Right cardiac atrium (tissue), 5 donors: ENCODE measurements around the gene GJA8. TPM values are rescaled to one million over a fixed set of nuclear protein-coding genes. Genes with fewer than 3 reads are reported as not detected.
"Not testable (repeated sequence)": the region's sequence is repeated elsewhere in the genome, so short reads cannot be mapped to it uniquely, and the experiment has no call there.

Experiments
- ATAC-seq, 2 donors: fragments of 200-7000 bp; cut with Tn5 transposase; one replicate each; pipeline versions ENCODE4 v1.8.0 to v1.9.1; 2020; ENCODE audit warnings: moderate library complexity in 2 of 2, mild to moderate bottlenecking in 1 of 2
- DNase-seq, 3 donors: peaks; one replicate each; pipeline ENCODE4 v3.0.0-alpha.2; 2020
- H3K27ac ChIP-seq: one replicate; pipeline ENCODE4 v1.5.1; 2013; ENCODE audit warnings: mild to moderate bottlenecking, low read length, control low read depth, moderate library complexity
- H3K27me3 ChIP-seq: one replicate; pipeline ENCODE4 v1.6.1; 2013; ENCODE audit not compliant: control insufficient read depth, insufficient read depth
- H3K4me1 ChIP-seq: one replicate; pipeline ENCODE4 v1.6.1; 2013; ENCODE audit warnings: low read length; ENCODE audit not compliant: control insufficient read depth, insufficient read depth
- H3K4me3 ChIP-seq: one replicate; pipeline ENCODE4 v1.5.1; 2013; ENCODE audit warnings: low read length, control low read depth
- H3K9me3 ChIP-seq: one replicate; pipeline ENCODE4 v1.6.1; 2013; ENCODE audit warnings: low read length; ENCODE audit not compliant: control insufficient read depth
- WGBS: extraction: QIAGEN DNeasy Blood & Tissue Kit; methylation state at CpG from one replicate; pipeline ENCODE4 v1.1.7; 2013; 5-methylcytosine and 5-hydroxymethylcytosine counted together
- intact Hi-C, 4 donors: fragments of 100-400 bp; cut with DNase I; formaldehyde crosslinking; loops; one replicate each; pipeline versions ENCODE4 v1.11.0 to v1.14.0; 2022 to 2023
- polyA plus RNA-seq: library from polyadenylated mRNA; stranded (reverse); fragments of 200-250 nt; gene quantifications from one replicate; pipeline ENCODE4 v1.2.3, GENCODE V29; 2013
- total RNA-seq, 4 donors: library from RNA; stranded (reverse); fragmentation: NEBNext Ultra II Directional; extraction: Animal tissue kit (Norgen Biotek cat#: 25700); gene quantifications; one replicate each; pipeline ENCODE4 v1.2.1, GENCODE V29; 2021
- donor health status: healthy with polysubstance abuse.
- donor health status: DM: no; HTN: yes; CAD: no.
- donor health status: DM: no; HTN: no; CAD: no.
- donor health status: DM: no; HTN: yes; CAD: no; lungs with severe emphysema.
- donor health status: DM: yes; HTN: yes; CAD: no.

GJA8 gene
- total and polyA plus RNA-seq, 5 donors: not detected

DNA sequence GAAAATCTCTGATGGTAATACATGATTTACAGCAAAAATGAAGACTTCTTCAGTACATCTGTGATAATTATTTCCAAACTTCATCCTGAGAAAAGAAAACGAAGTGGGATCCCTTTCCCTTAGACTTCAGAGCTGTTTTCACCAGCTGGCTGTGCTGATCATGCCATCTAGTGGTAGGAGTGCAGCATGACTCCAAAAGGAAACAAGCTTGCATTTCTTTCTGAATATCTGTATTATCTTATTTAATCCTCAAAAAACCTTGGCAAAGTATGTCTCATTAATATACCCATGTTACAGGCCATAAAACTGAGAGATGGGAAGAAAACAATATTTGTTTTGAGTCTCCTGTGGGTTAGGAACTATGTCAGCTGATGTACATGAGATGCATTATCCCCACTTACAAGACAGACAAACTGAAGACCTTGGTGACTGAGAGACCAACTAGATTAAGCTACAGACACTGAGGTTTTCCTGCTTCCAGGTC lies 9.8 kb upstream of the GJA8 start:
- Histone ChIP-seq H3K4me1 (no peaks in the 10 kb centered on the region), H3K9me3 (no peaks in the 10 kb centered on the region), H3K27me3 (no peaks in the 10 kb centered on the region), H3K4me3 (no peak overlapping the region), H3K27ac (no peak overlapping the region)
- no peak for DNase-seq
- WGBS: 2% methylated on average over 1 of the region's 1 CpG
- intact Hi-C loops: loop anchor here in 3 of 4 donors (1.0 to 10.0 kb wide), 6 partner anchors 168 to 618 kb away; no protein-coding TSS in a partner anchor
- peak; percentile 43 to 57 for ATAC-seq

DNA sequence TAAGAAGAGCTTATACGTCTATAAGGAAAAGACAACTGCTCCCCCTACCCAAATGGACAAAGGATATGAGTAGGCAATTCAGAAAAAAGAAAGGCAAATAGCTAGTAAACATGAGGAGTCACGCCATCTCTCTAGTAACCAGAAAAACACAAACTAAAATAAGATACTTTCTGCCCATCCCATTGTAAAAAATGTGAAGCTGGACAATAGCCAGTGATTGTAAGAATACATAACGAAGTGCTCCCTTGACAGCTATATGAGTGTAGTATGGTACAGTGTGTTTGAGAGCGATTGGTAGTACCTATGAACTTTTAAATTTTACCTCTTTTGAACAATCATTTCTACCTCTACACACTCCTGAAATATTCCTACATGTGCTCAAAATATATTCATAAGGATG lies 7.5 kb upstream of the GJA8 start:
- H3K9me3 ChIP-seq: no peaks in the 10 kb centered on the region
- no peaks in the 10 kb centered on the region for H3K4me1 ChIP-seq
- H3K27me3 ChIP-seq: no peaks in the 10 kb centered on the region
- intact Hi-C loops: loop anchor here in 3 of 4 donors (10.0 kb wide), 4 partner anchors 170 to 620 kb away; no protein-coding TSS in a partner anchor
- WGBS: 51% methylated on average over 4 of the region's 4 CpGs
- DNase-seq (no peak), ATAC-seq (no peak)
- H3K4me3 ChIP-seq: no peak overlapping the region
- H3K27ac ChIP-seq: no peak overlapping the region

DNA sequence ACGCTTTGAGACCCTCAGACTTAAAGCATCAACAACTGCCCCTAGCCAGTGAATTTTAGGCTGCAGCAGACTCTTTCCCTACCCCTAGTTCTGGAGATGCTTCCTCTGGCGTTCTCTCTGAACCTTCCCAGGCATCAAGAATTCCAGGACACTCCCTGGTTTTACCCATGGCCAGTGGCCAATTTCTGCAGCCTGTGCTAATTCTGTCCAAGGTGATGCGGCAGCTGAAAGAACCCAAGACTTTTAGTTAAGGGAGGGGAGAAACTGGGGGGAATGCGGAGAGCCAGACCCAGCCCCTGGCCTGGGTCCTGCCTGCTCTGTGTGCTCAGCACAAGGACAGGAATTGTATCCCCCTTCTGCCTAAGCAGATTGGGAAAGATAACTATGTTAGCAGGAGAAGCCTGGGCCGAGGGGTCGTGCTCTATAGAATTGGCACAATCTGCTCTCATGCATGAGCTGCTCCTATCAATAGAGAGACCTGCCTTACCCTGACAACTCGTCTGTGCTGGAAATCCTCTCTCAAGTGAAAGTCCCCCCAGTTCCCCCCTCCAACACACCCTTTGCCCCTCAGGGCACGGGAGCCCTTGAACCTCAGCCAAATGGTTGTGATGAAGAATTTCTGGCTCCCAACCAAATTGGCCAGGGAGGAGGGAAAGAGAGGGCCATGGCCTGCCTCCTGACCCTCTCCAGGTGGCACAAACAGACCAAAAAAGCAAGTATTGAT lies 5.4 kb upstream of the GJA8 start:
- Histone ChIP-seq H3K4me1 (no peaks in the 10 kb centered on the region), H3K4me3 (no peak overlapping the region), H3K9me3 (no peaks in the 10 kb centered on the region), H3K27me3 (no peaks in the 10 kb centered on the region), H3K27ac (no peak overlapping the region)
- 40% methylated on average over 8 of the region's 8 CpGs for WGBS
- peak in 1 of 3 donors; percentile 42 for DNase-seq
- intact Hi-C loops: loop anchor here in 3 of 4 donors (10.0 kb wide), 4 partner anchors 172 to 622 kb away; no protein-coding TSS in a partner anchor
- peak; percentile 28 to 47 for ATAC-seq

DNA sequence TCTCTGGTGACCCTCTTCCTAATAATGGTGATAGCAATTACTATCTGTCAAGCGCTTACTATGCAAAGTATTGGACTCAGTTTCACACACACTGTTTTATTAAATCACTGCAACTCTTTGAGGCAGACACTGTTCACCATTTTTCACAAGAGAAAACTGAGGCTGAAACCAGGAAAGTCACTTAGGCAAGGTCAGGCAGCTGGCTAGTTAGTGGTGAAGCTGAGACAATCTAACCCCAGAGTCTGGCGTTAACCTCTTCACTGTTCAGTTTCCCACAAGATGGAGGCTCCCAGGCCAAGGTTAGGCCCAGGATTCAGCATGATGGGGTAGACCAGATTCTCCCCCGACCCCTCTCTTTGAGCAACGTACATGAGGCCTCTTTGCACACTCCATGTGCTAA lies 4.8 kb upstream of the GJA8 start:
- WGBS: 79% methylated on average over 4 of the region's 4 CpGs
- intact Hi-C loops: loop anchor here in 3 of 4 donors (10.0 kb wide), 4 partner anchors 173 to 623 kb away; no protein-coding TSS in a partner anchor
- no peak for DNase-seq

DNA sequence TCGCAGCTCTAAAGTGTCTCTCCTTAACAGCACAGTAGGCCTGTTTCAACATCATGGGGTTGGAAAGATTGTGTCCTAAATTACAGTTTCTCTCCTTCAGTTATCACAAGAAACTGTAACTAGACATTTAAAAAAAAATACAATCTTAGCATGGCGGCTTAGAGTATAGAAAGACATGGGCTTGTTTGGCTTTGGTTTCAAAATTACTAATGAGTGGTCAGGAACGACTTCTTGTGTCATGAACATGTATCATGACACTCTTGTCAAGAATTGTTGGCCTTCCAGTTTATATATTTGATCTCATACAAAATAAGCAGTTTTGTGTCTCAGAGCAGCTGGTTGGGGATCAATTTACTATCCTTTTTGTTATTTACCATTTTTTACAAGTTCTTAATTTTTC lies 2.1 kb downstream of the GJA8 start:
- Histone ChIP-seq H3K4me3 (no peak overlapping the region), H3K4me1 (no peaks in the 10 kb centered on the region), H3K27ac (no peak overlapping the region), H3K9me3 (no peaks in the 10 kb centered on the region), H3K27me3 (no peaks in the 10 kb centered on the region)
- ATAC-seq: no peak
- DNase-seq: no peak
- intact Hi-C loops: no loop called here
- WGBS: 77% methylated on average over 3 of the region's 3 CpGs

More for the DNA sequence above, 4.8 kb upstream of the GJA8 start:
- Histone ChIP-seq H3K27ac (no peak overlapping the region), H3K4me1 (no peaks in the 10 kb centered on the region), H3K27me3 (no peaks in the 10 kb centered on the region), H3K9me3 (no peaks in the 10 kb centered on the region), H3K4me3 (no peak overlapping the region)
- no peak for ATAC-seq

DNA sequence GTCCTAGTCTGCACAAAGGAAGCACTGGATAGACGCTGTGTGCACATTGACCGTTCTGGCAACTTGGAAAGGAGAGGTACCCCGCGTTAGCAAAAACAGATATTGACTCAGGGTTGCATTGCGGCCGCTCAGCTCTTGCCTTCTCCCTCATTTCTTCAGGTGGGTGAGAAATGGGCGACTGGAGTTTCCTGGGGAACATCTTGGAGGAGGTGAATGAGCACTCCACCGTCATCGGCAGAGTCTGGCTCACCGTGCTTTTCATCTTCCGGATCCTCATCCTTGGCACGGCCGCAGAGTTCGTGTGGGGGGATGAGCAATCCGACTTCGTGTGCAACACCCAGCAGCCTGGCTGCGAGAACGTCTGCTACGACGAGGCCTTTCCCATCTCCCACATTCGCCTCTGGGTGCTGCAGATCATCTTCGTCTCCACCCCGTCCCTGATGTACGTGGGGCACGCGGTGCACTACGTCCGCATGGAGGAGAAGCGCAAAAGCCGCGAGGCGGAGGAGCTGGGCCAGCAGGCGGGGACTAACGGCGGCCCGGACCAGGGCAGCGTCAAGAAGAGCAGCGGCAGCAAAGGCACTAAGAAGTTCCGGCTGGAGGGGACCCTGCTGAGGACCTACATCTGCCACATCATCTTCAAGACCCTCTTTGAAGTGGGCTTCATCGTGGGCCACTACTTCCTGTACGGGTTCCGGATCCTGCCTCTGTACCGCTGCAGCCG lies 5.4 kb downstream of the GJA8 start:
- ATAC-seq (no peak), DNase-seq (peak in 1 of 3 donors; percentile 33)
- H3K27me3 ChIP-seq: no peaks in the 10 kb centered on the region
- H3K4me3 ChIP-seq: no peak overlapping the region
- intact Hi-C loops: no loop called here
- no peaks in the 10 kb centered on the region for H3K9me3 ChIP-seq
- 94% methylated on average over 44 of the region's 44 CpGs for WGBS
- H3K4me1 ChIP-seq: no peaks in the 10 kb centered on the region
- no peak overlapping the region for H3K27ac ChIP-seq

DNA sequence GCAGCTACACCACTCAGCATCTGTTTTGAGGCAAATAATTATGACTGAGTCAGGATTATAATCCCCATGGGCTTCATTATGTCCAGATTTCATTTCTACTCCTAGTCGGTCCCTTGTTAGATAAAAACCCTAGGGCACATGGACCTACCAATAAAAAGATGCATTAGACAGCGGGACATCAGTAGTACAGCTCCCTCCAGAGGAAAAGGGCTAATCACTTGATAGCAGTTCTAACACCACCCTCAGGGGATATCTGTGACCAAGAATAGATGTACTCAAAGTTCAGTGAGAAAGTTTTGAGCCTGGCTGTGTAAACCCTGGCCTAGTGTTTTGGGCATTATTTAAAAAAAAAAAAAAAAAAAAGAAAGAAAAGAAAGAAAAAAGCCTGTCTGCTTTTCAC lies 10.0 kb downstream of the GJA8 start:
- H3K4me3 ChIP-seq: no peak overlapping the region
- no peak overlapping the region for H3K27ac ChIP-seq
- H3K4me1 ChIP-seq: no peaks in the 10 kb centered on the region
- intact Hi-C loops: no loop called here
- 46% methylated on average over 2 of the region's 2 CpGs for WGBS
- no peaks in the 10 kb centered on the region for H3K27me3 ChIP-seq
- ATAC-seq (peak in 1 of 2 donors; percentile 33), DNase-seq (no peak)
- no peaks in the 10 kb centered on the region for H3K9me3 ChIP-seq

DNA sequence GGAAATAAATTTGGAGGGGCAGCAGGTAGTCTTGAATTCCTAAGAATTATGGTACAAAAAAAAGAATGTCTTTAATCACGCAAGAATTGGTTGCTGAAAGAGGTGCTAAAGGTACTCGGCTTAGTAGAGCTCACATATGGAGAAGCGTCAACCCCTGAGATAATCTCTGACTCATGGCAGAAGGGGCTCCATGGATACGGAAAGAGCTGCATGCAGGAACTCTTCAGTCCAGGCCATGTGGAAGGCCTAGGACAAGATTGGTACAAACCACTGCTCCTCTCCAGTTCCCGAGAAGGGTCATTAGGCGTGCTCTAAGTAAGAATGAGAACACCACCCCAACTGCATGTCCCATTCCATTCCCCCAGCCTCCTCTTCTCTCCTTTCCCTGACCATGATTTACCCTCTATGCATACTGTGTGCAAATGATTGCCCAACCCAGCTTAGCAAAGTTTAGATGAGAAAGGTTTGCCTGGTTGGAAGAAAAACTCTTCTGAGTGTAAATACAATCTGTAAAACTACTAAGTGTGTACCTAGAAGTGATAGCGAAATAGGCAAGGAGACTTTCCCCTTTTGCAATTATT lies 10.9 kb downstream of the GJA8 start:
- H3K4me1 ChIP-seq: no peaks in the 10 kb centered on the region
- 90% methylated on average over 7 of the region's 7 CpGs for WGBS
- no peaks in the 10 kb centered on the region for H3K9me3 ChIP-seq
- no peak overlapping the region for H3K4me3 ChIP-seq
- intact Hi-C loops: no loop called here
- no peak overlapping the region for H3K27ac ChIP-seq
- H3K27me3 ChIP-seq: no peaks in the 10 kb centered on the region
- ATAC-seq (no peak), DNase-seq (no peak)

DNA sequence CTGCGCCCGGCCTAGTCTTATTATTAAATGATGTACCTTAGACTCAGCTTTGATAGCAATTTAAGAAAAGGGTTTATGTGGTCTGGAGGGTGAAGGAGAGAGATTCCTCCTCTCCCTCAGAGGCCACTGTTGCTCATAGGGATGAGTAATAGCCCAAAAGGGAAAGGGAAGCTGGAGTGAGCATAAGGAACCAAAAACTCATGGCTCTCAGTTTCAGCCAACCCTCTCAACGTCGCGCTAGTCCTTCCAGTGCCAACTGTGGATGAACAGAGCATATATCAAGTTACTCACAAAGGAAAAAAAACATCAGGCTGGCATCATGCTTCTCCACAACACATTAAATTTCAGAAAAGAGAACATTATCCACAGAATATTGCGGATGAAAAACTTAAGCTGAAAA lies 17.3 kb downstream of the GJA8 start:
- H3K4me3 ChIP-seq: no peak overlapping the region
- no peak overlapping the region for H3K27ac ChIP-seq
- H3K27me3 ChIP-seq: no peaks in the 10 kb centered on the region
- 93% methylated on average over 6 of the region's 6 CpGs for WGBS
- ATAC-seq (no peak), DNase-seq (no peak)
- intact Hi-C loops: no loop called here
- H3K4me1 ChIP-seq: no peaks in the 10 kb centered on the region
- no peaks in the 10 kb centered on the region for H3K9me3 ChIP-seq

DNA sequence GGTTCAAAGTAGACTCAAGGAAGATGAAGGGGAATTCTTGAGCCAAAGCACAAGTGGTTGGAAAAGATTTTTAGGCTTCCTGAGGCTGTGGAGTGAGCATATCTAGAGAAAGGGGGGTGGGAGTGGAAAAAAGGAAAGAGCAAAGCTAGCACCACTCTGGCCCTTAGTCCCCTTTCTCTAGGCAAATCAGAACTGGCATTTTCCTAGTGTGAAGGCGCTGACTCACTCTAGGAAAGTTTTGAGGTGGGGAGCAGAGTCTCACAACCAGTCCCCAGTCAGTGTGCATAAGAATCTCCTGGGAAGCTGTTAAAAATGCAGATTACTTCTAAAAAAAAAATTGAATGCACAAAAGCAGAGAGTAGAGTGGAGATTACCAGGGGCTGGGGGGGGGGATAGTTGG lies 22.2 kb downstream of the GJA8 start:
- Histone ChIP-seq H3K27me3 (no peaks in the 10 kb centered on the region), H3K4me1 (no peaks in the 10 kb centered on the region), H3K4me3 (no peak overlapping the region), H3K27ac (no peak overlapping the region), H3K9me3 (no peaks in the 10 kb centered on the region)
- no peak for ATAC-seq
- intact Hi-C loops: no loop called here
- no peak for DNase-seq
- WGBS: 79% methylated on average over 1 of the region's 1 CpG

DNA sequence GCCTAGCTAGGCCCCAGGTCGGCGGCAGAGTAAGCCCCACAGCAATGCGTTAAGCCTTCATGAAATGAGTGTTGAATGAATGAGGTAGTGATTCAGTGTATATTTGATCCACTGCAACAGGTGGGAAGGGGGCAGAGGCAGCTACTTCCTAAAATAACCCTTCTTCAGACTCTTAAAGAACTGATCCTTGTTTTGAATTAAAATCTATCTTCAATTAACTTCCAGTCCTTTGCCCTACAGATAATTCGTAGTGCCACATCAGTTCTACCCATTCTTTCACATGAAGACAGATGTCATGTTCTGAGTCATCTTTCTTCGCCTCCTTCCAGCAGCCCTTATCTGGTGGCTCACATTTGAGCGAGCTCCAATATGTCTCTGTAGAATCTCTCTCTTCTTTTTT lies 24.6 kb downstream of the GJA8 start:
- intact Hi-C loops, H3K27me3 ChIP-seq, H3K9me3 ChIP-seq, ATAC-seq, H3K4me1 ChIP-seq, DNase-seq, H3K4me3 ChIP-seq, H3K27ac ChIP-seq: not testable (repeated sequence)
- WGBS: 93% methylated on average over 3 of the region's 6 CpGs
